ENCODE data around the gene TIGD6. TPM values are rescaled to one million over a fixed set of nuclear protein-coding genes. Genes with fewer than 3 reads are reported as not detected.

TIGD6 gene
- total and polyA plus RNA-seq, 9 of the 15 experiments (the other 6 are each of a cell fraction or from before 2014, with no cell fraction given): 1.8 to 6.3 (median 3.9) TPM

DNA sequence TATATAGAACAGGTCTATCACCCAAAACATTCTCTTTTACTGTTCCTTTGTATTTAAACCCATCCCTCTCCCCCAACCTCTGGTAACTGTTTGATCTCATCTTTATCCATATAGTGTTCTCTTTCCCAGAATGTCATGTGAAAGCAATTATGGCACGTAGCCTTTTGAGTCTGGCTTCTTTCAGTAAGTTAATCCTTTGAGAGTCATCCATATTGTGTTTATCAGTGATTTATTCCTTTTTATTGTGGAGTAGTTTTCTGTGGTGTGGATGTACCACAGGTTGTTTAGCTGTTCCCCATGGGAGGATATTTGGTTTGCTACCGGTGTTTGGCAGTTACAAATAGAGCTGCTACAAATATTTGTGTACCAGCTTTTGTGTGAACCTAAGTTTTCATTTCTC is 38.1 kb upstream of the TIGD6 start:
- 70% methylated on average over 2 of the region's 2 CpGs for WGBS (ENCODE audit: insufficient coverage, low coverage, missing lambda C conversion rate)

More for the DNA sequence above, 38.1 kb upstream of the TIGD6 start:
- BruUV-seq (replicated peaks): no TSS peak
- Histone ChIP-seq H3K4me2 (ENCODE audit: insufficient read depth, low read length) (no peak overlapping the region), H3K9me1 (ENCODE audit: control insufficient read depth, insufficient read depth, low read length) (peaks cover 3% of the 10 kb centered on the region), H3K79me2 (ENCODE audit: control insufficient read depth, insufficient read depth, low read length) (no peaks in the 10 kb centered on the region), H3K9me3 (replicated peaks; ENCODE audit: control insufficient read depth, insufficient read depth, low read depth, low read length) (no peaks in the 10 kb centered on the region), H4K20me1 (replicated peaks; ENCODE audit: control insufficient read depth, insufficient read depth, low read length) (no peaks in the 10 kb centered on the region), H3K36me3 (ENCODE audit: control insufficient read depth, insufficient read depth, low read length) (peaks cover 97% of the 10 kb centered on the region), H3K27ac (ENCODE audit: extremely low read depth, low read depth, low read length) (no peak overlapping the region), H3K4me3 (no peak overlapping the region), H3K4me1 (replicated peaks in 1 of 2; ENCODE audit: control insufficient read depth in 2 of 2, insufficient read depth in 2 of 2, low read length in 2 of 2) (peaks cover 0 to 5% of the 10 kb centered on the region in 2 experiments; a peak in 4 of 5 replicates), H3K9ac (ENCODE audit: insufficient read depth in 1 of 2, low read depth in 2 of 2, low read length in 2 of 2) (no peak overlapping the region), H3K27me3 (ENCODE audit: control insufficient read depth in 2 of 2, insufficient read depth in 2 of 2, low read length in 2 of 2) (no peaks in the 10 kb centered on the region), H2AFZ (ENCODE audit: low read depth, low read length) (no peak overlapping the region)
- FAIRE-seq: no peak
- no peak for TF ChIP-seq U2AF2 (optimal IDR thresholded peaks at IDR 0.05; ENCODE audit: low read depth, low read length)
- TF ChIP-seq ZBTB7A (IDR thresholded peaks at IDR 0.05; ENCODE audit: borderline replicate concordance, control insufficient read depth, low read depth, low read length): no peak
- TF ChIP-seq, protein P1, sequence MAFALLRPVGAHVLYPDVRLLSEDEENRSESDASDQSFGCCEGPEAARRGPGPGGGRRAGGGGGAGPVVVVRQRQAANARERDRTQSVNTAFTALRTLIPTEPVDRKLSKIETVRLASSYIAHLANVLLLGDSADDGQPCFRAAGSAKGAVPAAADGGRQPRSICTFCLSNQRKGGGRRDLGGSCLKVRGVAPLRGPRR (CRISPR knock-in tag; IDR thresholded peaks at IDR 0.05): no peak
- TF ChIP-seq, protein P2, sequence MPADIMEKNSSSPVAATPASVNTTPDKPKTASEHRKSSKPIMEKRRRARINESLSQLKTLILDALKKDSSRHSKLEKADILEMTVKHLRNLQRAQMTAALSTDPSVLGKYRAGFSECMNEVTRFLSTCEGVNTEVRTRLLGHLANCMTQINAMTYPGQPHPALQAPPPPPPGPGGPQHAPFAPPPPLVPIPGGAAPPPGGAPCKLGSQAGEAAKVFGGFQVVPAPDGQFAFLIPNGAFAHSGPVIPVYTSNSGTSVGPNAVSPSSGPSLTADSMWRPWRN (IDR thresholded peaks at IDR 0.05; ENCODE audit: low read depth): no peak
- no peak for TF ChIP-seq ZNF175 (CRISPR knock-in tag; IDR thresholded peaks at IDR 0.05; ENCODE audit: low read depth)
- no peak for TF ChIP-seq TCF7L2 (IDR thresholded peaks at IDR 0.05; ENCODE audit: low read depth, low read length)
- TF ChIP-seq, protein P3, sequence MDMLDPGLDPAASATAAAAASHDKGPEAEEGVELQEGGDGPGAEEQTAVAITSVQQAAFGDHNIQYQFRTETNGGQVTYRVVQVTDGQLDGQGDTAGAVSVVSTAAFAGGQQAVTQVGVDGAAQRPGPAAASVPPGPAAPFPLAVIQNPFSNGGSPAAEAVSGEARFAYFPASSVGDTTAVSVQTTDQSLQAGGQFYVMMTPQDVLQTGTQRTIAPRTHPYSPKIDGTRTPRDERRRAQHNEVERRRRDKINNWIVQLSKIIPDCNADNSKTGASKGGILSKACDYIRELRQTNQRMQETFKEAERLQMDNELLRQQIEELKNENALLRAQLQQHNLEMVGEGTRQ (CRISPR knock-in tag; IDR thresholded peaks at IDR 0.05): no peak
- no peak for TF ChIP-seq TCF7 (IDR thresholded peaks at IDR 0.05; ENCODE audit: borderline replicate concordance)
- TF ChIP-seq MEIS2 (IDR thresholded peaks at IDR 0.05; ENCODE audit: partially characterized antibody): no peak
- DNase-seq (ENCODE audit: extremely low read depth in 1 of 4, low spot score in 3 of 4): no peak
- ChIA-PET POLR2A (interaction anchor here (0.9 to 1.1 kb wide), 3 partner anchors 8 to 201 kb away, joined by 3 to 8 read pairs (median 4); no protein-coding TSS in a partner anchor), CTCF (ENCODE audit: low intra/inter-chr PET ratio) (no interaction called here)
- ATAC-seq: no peak
- intact Hi-C loops (cut with micrococcal nuclease): no loop called here
- in situ Hi-C loops (cut with MboI): no loop called here
